ENCODE results near the gene CAD.

DNA sequence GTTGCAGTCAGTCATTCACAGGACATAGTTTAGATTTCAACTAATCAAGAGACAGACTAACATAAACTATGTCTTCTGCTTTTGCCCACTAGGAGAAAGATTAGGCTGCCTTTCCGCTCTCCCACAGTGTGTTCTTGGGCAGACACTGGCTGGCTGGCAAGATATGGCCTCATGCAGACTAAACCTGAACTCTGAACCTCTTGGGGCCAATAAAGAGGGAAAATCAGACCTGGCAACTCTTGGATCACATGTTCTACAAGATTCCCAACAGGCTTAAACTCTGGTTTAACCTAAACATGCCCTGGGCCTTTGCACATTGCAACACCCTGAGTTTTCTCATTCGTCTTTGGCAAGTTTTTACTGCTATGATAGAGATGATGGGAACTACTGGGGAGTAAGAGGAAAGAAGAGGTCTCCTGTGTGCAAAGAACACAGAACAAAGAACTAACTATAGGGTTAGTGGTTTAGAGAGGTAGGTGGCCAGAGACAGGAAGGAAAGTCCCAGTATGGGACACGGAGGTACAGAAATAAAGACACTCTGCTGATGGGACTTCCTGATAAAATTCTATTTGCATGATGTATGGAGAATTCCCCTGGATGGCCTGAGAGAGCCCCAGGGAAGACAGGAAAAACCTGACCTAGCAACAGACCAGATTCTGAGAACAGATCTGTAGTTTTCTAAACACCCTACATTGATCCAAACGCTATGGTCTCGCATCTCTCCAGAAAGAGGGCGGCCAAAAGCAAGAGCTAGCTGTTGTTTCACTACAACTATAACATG, 7.4 kb upstream of the CAD start:
- no peak for TF ChIP-seq EZH2 (IDR thresholded peaks at IDR 0.05; ENCODE audit: borderline replicate concordance, low read length)
- TF ChIP-seq, protein P1, sequence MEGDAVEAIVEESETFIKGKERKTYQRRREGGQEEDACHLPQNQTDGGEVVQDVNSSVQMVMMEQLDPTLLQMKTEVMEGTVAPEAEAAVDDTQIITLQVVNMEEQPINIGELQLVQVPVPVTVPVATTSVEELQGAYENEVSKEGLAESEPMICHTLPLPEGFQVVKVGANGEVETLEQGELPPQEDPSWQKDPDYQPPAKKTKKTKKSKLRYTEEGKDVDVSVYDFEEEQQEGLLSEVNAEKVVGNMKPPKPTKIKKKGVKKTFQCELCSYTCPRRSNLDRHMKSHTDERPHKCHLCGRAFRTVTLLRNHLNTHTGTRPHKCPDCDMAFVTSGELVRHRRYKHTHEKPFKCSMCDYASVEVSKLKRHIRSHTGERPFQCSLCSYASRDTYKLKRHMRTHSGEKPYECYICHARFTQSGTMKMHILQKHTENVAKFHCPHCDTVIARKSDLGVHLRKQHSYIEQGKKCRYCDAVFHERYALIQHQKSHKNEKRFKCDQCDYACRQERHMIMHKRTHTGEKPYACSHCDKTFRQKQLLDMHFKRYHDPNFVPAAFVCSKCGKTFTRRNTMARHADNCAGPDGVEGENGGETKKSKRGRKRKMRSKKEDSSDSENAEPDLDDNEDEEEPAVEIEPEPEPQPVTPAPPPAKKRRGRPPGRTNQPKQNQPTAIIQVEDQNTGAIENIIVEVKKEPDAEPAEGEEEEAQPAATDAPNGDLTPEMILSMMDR (conservative IDR thresholded peaks at IDR 0.05 in 1 of 2, IDR thresholded peaks at IDR 0.05 in 1 of 2; ENCODE audit: extremely low read depth in 1 of 2, insufficient read depth in 1 of 2, low read depth in 1 of 2, low read length in 2 of 2), result no peak

All from mammary epithelial cell (primary cell).